Measurements from ENCODE around the gene LARGE1. TPM values are rescaled to one million over a fixed set of nuclear protein-coding genes. Genes with fewer than 3 reads are reported as not detected.

Gene LARGE1
- total and polyA plus RNA-seq, 3 experiments from 2014 or later: 0.07 to 0.27 (median 0.18) TPM

DNA sequence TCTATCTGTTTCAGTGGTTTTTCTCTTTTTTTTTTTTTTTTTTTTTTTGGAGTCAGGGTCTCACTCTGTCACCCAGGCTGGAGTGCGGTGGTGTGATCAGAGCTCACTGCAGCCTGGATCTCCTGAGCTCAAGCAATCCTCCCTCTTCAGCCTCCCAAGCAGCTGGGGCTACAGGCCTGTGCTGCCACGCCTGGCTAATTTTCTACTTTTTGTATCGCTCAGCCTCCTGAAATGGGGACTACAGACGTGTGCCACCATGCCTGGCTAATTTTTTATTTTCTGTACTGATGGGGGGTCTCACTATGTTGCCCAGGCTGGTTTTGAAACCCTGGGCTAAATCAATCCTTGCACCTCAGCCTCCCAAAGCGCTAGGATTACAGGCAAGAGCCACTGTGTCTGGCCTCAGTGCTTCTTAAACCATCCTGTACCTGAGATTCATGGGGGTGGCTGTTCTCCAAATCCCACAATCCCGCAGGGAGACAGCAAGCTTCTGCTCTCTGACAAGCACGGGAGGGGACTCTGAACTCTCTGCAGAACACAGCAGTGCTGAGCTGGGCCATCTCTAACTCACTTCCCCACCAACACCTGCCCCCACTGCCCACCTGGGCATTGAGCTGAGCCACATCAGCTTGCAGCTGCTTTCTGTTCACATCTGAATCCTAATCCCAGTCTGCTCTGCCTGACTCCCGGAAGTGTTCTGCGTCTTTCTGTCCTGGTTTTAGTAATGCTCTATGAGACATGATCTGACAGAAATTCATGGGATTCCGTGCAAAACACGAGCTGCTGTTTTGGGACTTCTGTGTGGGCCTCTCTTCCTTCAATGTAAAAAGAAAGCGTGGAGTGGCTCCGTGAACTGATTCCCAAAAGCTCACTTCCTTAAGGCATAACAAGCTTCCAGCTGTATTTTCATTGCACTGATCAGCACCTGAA is 400.0 kb downstream of the LARGE1 start:
- DNase-seq: no peak
- Mint-ChIP-seq H3K4me1 (peaks cover 0 to 2% (median 0%) of the 10 kb centered on the region in 3 donors), H3K27me3 (no peaks in the 10 kb centered on the region), H3K36me3 (no peaks in the 10 kb centered on the region), H3K4me3 (no peak overlapping the region), H3K27ac (no peak overlapping the region), H3K9me3 (peaks cover 2 to 9% (median 5%) of the 10 kb centered on the region in 5 donors)
- H3K4me1 ChIP-seq (ENCODE audit: insufficient read depth, low read length): no peaks in the 10 kb centered on the region
- POLR2A ChIA-PET: no interaction called here
- CTCF ChIA-PET: interaction anchor here (0.6 kb wide), 1 partner anchor 1492 kb away, joined by 3 read pairs; no protein-coding TSS in a partner anchor
- H3K27me3 ChIP-seq (ENCODE audit: insufficient read depth, low read length, poor library complexity, severe bottlenecking): no peaks in the 10 kb centered on the region
- H3K4me3 ChIP-seq (ENCODE audit: low read length): no peak overlapping the region
- H3K9me3 ChIP-seq (ENCODE audit: low read length): no peaks in the 10 kb centered on the region
- H3K36me3 ChIP-seq (ENCODE audit: insufficient read depth, low read length): no peaks in the 10 kb centered on the region
- no peak overlapping the region for H3K27ac ChIP-seq (ENCODE audit: low read depth, low read length)

GRCh38 chr22:33519071-33519973 is 401.0 kb downstream of the LARGE1 start:
- H3K27ac Mint-ChIP-seq: no peak overlapping the region
- Histone ChIP-seq H3K36me3 (ENCODE audit: insufficient read depth, low read length) (no peaks in the 10 kb centered on the region), H3K9me3 (ENCODE audit: low read length) (no peaks in the 10 kb centered on the region), H3K27ac (ENCODE audit: low read depth, low read length) (no peak overlapping the region), H3K4me3 (ENCODE audit: low read length) (no peak overlapping the region), H3K4me1 (ENCODE audit: insufficient read depth, low read length) (no peaks in the 10 kb centered on the region), H3K27me3 (ENCODE audit: insufficient read depth, low read length, poor library complexity, severe bottlenecking) (no peaks in the 10 kb centered on the region)
- POLR2A ChIA-PET: no interaction called here
- H3K36me3 Mint-ChIP-seq: no peaks in the 10 kb centered on the region
- peaks cover 2 to 9% (median 4%) of the 10 kb centered on the region in 5 donors for H3K9me3 Mint-ChIP-seq
- no peak overlapping the region for H3K4me3 Mint-ChIP-seq
- no peaks in the 10 kb centered on the region for H3K27me3 Mint-ChIP-seq
- no peak for DNase-seq
- CTCF ChIA-PET: interaction anchor here (0.6 to 1.2 kb wide), 2 partner anchors 59 to 1493 kb away, joined by 3 read pairs; no protein-coding TSS in a partner anchor
- H3K4me1 Mint-ChIP-seq: peaks cover 0 to 2% (median 0%) of the 10 kb centered on the region in 3 donors

GRCh38 chr22:33518405-33518804 is 401.9 kb downstream of the LARGE1 start:
- peaks cover 0 to 7% (median 4%) of the 10 kb centered on the region in 5 donors for H3K9me3 Mint-ChIP-seq
- Histone ChIP-seq H3K4me1 (ENCODE audit: insufficient read depth, low read length) (no peaks in the 10 kb centered on the region), H3K4me3 (ENCODE audit: low read length) (no peak overlapping the region), H3K36me3 (ENCODE audit: insufficient read depth, low read length) (no peaks in the 10 kb centered on the region), H3K27me3 (ENCODE audit: insufficient read depth, low read length, poor library complexity, severe bottlenecking) (no peaks in the 10 kb centered on the region), H3K9me3 (ENCODE audit: low read length) (no peaks in the 10 kb centered on the region), H3K27ac (ENCODE audit: low read depth, low read length) (no peak overlapping the region)
- peaks cover 0 to 2% (median 0%) of the 10 kb centered on the region in 3 donors for H3K4me1 Mint-ChIP-seq
- no peaks in the 10 kb centered on the region for H3K27me3 Mint-ChIP-seq
- H3K27ac Mint-ChIP-seq: no peak overlapping the region
- CTCF ChIA-PET: interaction anchor here (1.2 kb wide), 1 partner anchor 60 kb away, joined by 3 read pairs; no protein-coding TSS in a partner anchor
- DNase-seq: no peak
- POLR2A ChIA-PET: no interaction called here
- no peak overlapping the region for H3K4me3 Mint-ChIP-seq
- no peaks in the 10 kb centered on the region for H3K36me3 Mint-ChIP-seq

GRCh38 chr22:33515795-33516194 is 404.5 kb downstream of the LARGE1 start:
- POLR2A ChIA-PET: no interaction called here
- H3K36me3 ChIP-seq (ENCODE audit: insufficient read depth, low read length): no peaks in the 10 kb centered on the region
- H3K36me3 Mint-ChIP-seq: no peaks in the 10 kb centered on the region
- no peaks in the 10 kb centered on the region for H3K9me3 ChIP-seq (ENCODE audit: low read length)
- H3K27me3 ChIP-seq (ENCODE audit: insufficient read depth, low read length, poor library complexity, severe bottlenecking): no peaks in the 10 kb centered on the region
- no peak for DNase-seq
- H3K27ac ChIP-seq (ENCODE audit: low read depth, low read length): no peak overlapping the region
- no peaks in the 10 kb centered on the region for H3K27me3 Mint-ChIP-seq
- no peaks in the 10 kb centered on the region for H3K4me1 ChIP-seq (ENCODE audit: insufficient read depth, low read length)
- no peak overlapping the region for H3K27ac Mint-ChIP-seq
- CTCF ChIA-PET: no interaction called here
- H3K4me3 ChIP-seq (ENCODE audit: low read length): no peak overlapping the region
- peaks cover 0 to 5% (median 2%) of the 10 kb centered on the region in 5 donors for H3K9me3 Mint-ChIP-seq
- no peak overlapping the region for H3K4me3 Mint-ChIP-seq
- no peaks in the 10 kb centered on the region for H3K4me1 Mint-ChIP-seq

DNA sequence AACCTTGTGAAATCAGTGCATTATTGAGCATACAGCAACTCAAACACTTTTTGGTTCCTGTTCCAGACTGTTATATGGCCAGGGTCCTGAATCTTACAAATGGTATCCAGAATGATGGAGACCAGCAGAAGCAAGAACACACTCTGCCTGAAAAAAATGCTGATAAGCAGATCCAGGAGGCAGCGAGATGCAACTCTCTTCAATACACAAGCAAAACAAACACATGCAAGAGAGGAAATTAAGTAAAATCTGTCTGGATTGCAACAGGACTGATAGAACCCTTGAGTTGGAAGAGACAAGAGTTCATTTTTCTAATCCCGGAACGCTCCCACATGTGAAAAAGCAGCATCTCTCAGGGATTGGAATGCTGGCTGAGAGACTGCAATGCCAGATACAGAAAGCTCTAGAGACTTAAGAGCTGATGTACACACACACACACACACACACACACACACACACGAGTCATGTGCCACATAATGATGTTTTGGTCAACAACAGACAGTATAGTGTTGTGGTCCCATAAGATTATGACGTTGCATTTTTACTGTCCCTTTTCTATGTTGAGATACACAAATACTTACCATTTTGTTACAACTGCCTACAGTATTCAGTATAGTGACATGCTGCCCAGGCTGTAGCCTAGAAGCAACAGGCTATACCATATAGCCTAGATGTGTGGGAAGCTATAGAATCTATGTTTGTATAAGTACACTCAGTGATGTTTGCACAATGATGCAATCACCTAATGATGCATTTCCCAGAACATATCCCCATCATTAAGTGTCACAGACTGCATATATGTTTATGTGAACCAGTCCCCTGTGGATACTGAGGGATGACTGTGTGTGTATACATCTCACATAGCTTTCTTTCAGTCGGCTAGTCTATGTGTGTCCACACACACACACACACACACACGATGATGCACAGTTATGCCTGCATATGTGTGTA is 406.6 kb downstream of the LARGE1 start:
- H3K27me3 Mint-ChIP-seq: no peaks in the 10 kb centered on the region
- Histone ChIP-seq H3K9me3 (ENCODE audit: low read length) (no peaks in the 10 kb centered on the region), H3K27ac (ENCODE audit: low read depth, low read length) (no peak overlapping the region), H3K4me3 (ENCODE audit: low read length) (no peak overlapping the region), H3K36me3 (ENCODE audit: insufficient read depth, low read length) (no peaks in the 10 kb centered on the region), H3K4me1 (ENCODE audit: insufficient read depth, low read length) (no peaks in the 10 kb centered on the region), H3K27me3 (ENCODE audit: insufficient read depth, low read length, poor library complexity, severe bottlenecking) (no peaks in the 10 kb centered on the region)
- no peaks in the 10 kb centered on the region for H3K4me1 Mint-ChIP-seq
- ChIA-PET POLR2A (no interaction called here), CTCF (no interaction called here)
- H3K36me3 Mint-ChIP-seq: no peaks in the 10 kb centered on the region
- peak overlapping the region in 1 of 8 donors; percentile 60 for H3K27ac Mint-ChIP-seq
- peaks cover 0 to 4% (median 0%) of the 10 kb centered on the region in 5 donors for H3K9me3 Mint-ChIP-seq
- no peak for DNase-seq
- no peak overlapping the region for H3K4me3 Mint-ChIP-seq

DNA sequence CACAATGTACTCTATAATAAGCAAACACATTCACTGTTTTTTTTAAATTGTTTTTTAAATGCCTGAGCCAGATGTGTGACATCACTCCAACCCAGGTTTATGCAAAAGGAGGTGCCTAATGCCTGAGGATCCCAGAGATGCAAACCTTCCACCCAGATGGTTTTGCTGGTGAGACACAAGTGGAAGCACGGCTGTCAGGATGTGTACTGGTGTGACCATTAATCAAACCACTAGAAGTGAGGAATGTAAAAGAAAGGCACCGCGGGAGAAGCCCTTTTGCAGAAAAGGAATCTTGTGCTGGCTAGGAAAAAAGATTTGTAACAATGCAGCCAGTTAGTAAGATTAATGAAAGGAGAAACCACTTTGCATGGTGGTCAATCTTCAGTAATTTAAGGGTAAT is 407.4 kb downstream of the LARGE1 start:
- H3K27ac ChIP-seq (ENCODE audit: low read depth, low read length): no peak overlapping the region
- no peak for DNase-seq
- peaks cover 0 to 4% (median 2%) of the 10 kb centered on the region in 5 donors for H3K9me3 Mint-ChIP-seq
- H3K27ac Mint-ChIP-seq: no peak overlapping the region
- no peaks in the 10 kb centered on the region for H3K27me3 ChIP-seq (ENCODE audit: insufficient read depth, low read length, poor library complexity, severe bottlenecking)
- ChIA-PET CTCF (no interaction called here), POLR2A (no interaction called here)
- no peaks in the 10 kb centered on the region for H3K27me3 Mint-ChIP-seq
- no peak overlapping the region for H3K4me3 Mint-ChIP-seq
- H3K4me1 Mint-ChIP-seq: no peaks in the 10 kb centered on the region
- H3K36me3 Mint-ChIP-seq: no peaks in the 10 kb centered on the region
- no peaks in the 10 kb centered on the region for H3K9me3 ChIP-seq (ENCODE audit: low read length)
- H3K36me3 ChIP-seq (ENCODE audit: insufficient read depth, low read length): no peaks in the 10 kb centered on the region
- H3K4me3 ChIP-seq (ENCODE audit: low read length): no peak overlapping the region
- H3K4me1 ChIP-seq (ENCODE audit: insufficient read depth, low read length): no peaks in the 10 kb centered on the region

GRCh38 chr22:33510429-33510904 is 409.8 kb downstream of the LARGE1 start:
- DNase-seq: no peak
- H3K9me3 Mint-ChIP-seq: peaks cover 0 to 4% (median 0%) of the 10 kb centered on the region in 5 donors
- Histone ChIP-seq H3K9me3 (ENCODE audit: low read length) (no peaks in the 10 kb centered on the region), H3K27me3 (ENCODE audit: insufficient read depth, low read length, poor library complexity, severe bottlenecking) (no peaks in the 10 kb centered on the region), H3K27ac (ENCODE audit: low read depth, low read length) (no peak overlapping the region), H3K4me3 (ENCODE audit: low read length) (no peak overlapping the region), H3K4me1 (ENCODE audit: insufficient read depth, low read length) (no peaks in the 10 kb centered on the region), H3K36me3 (ENCODE audit: insufficient read depth, low read length) (no peaks in the 10 kb centered on the region)
- H3K27ac Mint-ChIP-seq: no peak overlapping the region
- no peaks in the 10 kb centered on the region for H3K27me3 Mint-ChIP-seq
- no peak overlapping the region for H3K4me3 Mint-ChIP-seq
- ChIA-PET POLR2A (no interaction called here), CTCF (no interaction called here)
- no peaks in the 10 kb centered on the region for H3K36me3 Mint-ChIP-seq
- H3K4me1 Mint-ChIP-seq: no peaks in the 10 kb centered on the region

All from CD8-positive, alpha-beta memory T cell (primary cell).